ENCODE results near the gene CA4.
"Not testable (repeated sequence)": the region's sequence is repeated elsewhere in the genome, so short reads cannot be mapped to it uniquely, and the experiment has no call there.

The CA4 gene

DNA sequence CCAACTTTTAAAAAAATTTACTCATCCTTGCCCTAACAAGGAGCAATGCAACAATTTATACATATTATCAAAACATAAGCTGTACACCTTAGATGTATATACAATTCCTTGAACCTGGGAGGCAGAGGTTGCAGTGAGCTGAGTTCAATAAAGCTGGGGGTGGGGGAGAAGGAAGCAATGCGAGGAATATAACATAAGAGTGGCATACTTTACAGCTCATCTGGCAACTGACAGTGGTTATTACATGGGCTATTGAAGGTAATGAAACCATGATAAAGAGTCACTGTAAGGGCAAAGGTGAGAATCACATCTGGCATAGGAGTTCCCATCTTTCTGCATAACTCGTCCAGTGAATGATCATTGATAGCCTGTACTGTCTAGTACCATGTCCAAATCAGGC lies 43.7 kb downstream of the CA4 start:
- ChIA-PET POLR2A (no interaction called here), CTCF (no interaction called here)
- DNase-seq (ENCODE audit: extremely low spot score), result no peak
- TF ChIP-seq FOXM1 (IDR thresholded peaks at IDR 0.05; ENCODE audit: borderline replicate concordance), result no peak
- TF ChIP-seq SUZ12 (IDR thresholded peaks at IDR 0.05), result no peak
- TF ChIP-seq, protein P1, sequence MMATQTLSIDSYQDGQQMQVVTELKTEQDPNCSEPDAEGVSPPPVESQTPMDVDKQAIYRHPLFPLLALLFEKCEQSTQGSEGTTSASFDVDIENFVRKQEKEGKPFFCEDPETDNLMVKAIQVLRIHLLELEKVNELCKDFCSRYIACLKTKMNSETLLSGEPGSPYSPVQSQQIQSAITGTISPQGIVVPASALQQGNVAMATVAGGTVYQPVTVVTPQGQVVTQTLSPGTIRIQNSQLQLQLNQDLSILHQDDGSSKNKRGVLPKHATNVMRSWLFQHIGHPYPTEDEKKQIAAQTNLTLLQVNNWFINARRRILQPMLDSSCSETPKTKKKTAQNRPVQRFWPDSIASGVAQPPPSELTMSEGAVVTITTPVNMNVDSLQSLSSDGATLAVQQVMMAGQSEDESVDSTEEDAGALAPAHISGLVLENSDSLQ (IDR thresholded peaks at IDR 0.05), result no peak
- no peak for TF ChIP-seq L3MBTL2 (conservative IDR thresholded peaks at IDR 0.05)
- no peak for TF ChIP-seq ARNT (IDR thresholded peaks at IDR 0.05)
- TF ChIP-seq BHLHE40 (IDR thresholded peaks at IDR 0.05; ENCODE audit: borderline replicate concordance), result no peak
- TF ChIP-seq HDGF (IDR thresholded peaks at IDR 0.05; ENCODE audit: borderline replicate concordance), result no peak
- no peak for TF ChIP-seq SP1 (IDR thresholded peaks at IDR 0.05)
- TF ChIP-seq ELF4 (IDR thresholded peaks at IDR 0.05), result no peak

DNA sequence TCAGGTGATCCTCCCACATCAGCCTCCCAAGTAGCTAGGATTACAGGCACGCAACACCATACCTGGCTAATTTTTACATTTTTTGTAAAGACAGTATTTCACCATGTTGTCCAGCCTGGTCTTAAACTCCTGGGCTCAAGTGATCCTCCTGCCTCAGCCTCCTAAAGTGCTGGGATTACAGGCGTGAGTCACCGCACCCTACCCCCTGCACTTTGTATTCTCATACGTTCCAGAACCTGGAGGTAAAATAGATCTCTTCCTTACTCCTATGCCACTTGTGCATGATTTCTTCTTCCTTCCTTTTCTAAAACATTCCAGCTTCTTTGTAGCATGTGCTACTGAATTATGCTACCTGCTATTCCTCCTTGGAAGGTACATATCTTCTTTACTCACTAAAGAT lies 44.4 kb downstream of the CA4 start:
- POLR2A ChIA-PET; CTCF ChIA-PET; DNase-seq (ENCODE audit: extremely low spot score): not testable (repeated sequence)

DNA sequence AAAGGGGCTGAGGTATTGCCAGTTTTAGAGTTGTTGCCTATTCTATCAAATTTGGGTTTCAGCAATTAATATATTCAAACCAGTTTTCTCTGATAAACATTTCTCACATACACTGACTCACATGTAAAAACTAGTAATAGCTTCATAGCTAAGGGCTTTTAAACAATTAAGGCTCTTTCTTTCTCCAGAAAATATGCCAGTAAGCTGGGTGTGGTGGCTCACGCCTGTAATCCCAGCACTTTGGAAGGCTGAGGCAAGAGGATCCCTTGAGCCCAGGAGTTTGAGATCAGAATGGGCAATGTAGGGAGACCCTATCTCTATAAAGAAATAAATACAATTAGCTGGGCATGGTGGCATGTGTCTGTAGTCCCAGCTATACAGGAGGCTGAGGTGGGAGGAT lies 48.9 kb downstream of the CA4 start:
- POLR2A ChIA-PET; DNase-seq (ENCODE audit: extremely low spot score): not testable (repeated sequence)
- CTCF ChIA-PET, result interaction anchor here (0.7 kb wide), 1 partner anchor 47 kb away, joined by 5 read pairs; no protein-coding TSS in a partner anchor

DNA sequence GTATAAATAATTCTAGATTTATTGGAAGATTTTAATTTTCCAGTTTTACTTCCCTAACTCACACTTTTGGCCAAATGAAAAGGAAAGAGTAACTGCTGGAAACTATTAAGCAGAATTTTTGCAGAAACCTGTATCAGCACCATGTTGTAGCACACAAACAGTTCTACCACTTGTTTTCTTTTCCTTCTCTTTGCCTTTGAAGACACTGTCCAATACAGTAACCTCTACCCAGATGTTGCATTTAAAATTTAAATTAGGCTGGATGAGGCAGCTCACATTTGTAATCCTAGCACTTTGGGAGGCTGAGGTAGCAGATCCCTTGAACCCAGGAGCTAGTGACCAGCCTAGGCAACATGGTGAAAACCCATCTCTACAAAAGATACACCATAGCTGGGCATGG lies 56.0 kb downstream of the CA4 start:
- POLR2A ChIA-PET; DNase-seq (ENCODE audit: extremely low spot score); CTCF ChIA-PET: not testable (repeated sequence)

DNA sequence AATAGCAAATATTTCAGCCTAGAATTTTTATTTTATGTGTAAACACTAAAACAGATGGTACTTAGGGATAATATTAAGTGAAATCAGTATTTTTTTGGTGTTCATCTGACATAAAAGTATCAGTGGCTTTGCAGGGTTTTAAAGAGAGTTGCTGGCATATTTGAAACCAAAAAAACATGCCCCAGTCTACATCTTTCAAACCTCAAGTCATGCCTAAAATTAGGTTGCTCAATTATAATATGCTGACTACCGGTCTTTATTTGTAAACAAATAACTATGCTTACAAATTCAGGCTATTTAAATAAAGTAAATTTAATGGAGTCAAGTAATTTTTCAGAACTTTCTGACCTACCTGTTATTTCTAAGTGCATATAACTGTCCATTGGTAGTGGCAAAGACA lies 58.5 kb downstream of the CA4 start:
- POLR2A ChIA-PET, CTCF ChIA-PET: not testable (repeated sequence)

More for the DNA sequence above, 58.5 kb downstream of the CA4 start:
- not testable (repeated sequence) for DNase-seq (ENCODE audit: extremely low spot score)
